Fibroblast of lung (primary cell): Measurements from ENCODE around the gene IL20.

Source experiments
- CTCF ChIP-seq, 2 donors: IDR thresholded peaks in 1 of 2; conservative IDR thresholded peaks in 1 of 2; 1 replicate in 1 of 2; 2 replicates in 1 of 2; pipeline ENCODE4 v1.5.1; 2011 to 2012; ENCODE audit warnings: low read length in 2 of 2, control low read depth in 1 of 2, inconsistent platforms in 1 of 2, low read depth in 1 of 2, mild to moderate bottlenecking in 1 of 2
- EZH2 ChIP-seq: IDR thresholded peaks from 2 replicates; pipeline ENCODE4 v1.5.1; 2012; ENCODE audit warnings: low read length, control low read depth, mild to moderate bottlenecking; ENCODE audit errors: missing control alignments

GRCh38 chr1:206850401-206850800 lies 15.0 kb upstream of the IL20 start:
- no peak for TF ChIP-seq EZH2
- no peak for TF ChIP-seq CTCF (conservative IDR thresholded peaks at IDR 0.05 in 1 of 2, IDR thresholded peaks at IDR 0.05 in 1 of 2; ENCODE audit: low read depth in 1 of 2, low read length in 2 of 2)
